Breast epithelium (tissue), 4 donors: ENCODE data around the gene WWP2. TPM values are rescaled to one million over a fixed set of nuclear protein-coding genes. Genes with fewer than 3 reads are reported as not detected.

ENCODE experiments used
- DNase-seq, 2 donors: peaks; one replicate each; pipeline ENCODE4 v3.0.0-alpha.2; 2019; ENCODE audit warnings: low spot score in 2 of 2
- H3K27ac ChIP-seq, 2 donors: fragments of 200-600 bp; sonication (generic) in 1 of 2; one replicate each; pipeline ENCODE4 v1.5.1; 2016 to 2019; ENCODE audit warnings: mild to moderate bottlenecking in 1 of 2
- H3K27me3 ChIP-seq, 2 donors: fragments of 200-600 bp; sonication (generic) in 1 of 2; one replicate each; pipeline versions ENCODE4 v1.5.1 to v1.6.0; 2017 to 2019; ENCODE audit warnings: control low read depth in 1 of 2, mild to moderate bottlenecking in 1 of 2
- H3K36me3 ChIP-seq: fragments of 200-600 bp; one replicate; pipeline ENCODE4 v1.5.1; 2019
- H3K4me1 ChIP-seq, 2 donors: fragments of 200-600 bp; sonication (generic); one replicate each; pipeline ENCODE4 v1.5.1; 2016 to 2019; ENCODE audit warnings: control low read depth in 1 of 2
- H3K4me3 ChIP-seq, 3 donors: fragments of 200-600 bp; sonication (generic); 1 replicate in 2 of 3; 2 replicates in 1 of 3; pipeline ENCODE4 v1.5.1; 2016 to 2019; ENCODE audit warnings: mild to moderate bottlenecking in 3 of 3, moderate library complexity in 2 of 3
- H3K9me3 ChIP-seq, 2 donors: fragments of 200-600 bp; sonication (generic) in 1 of 2; one replicate each; pipeline ENCODE4 v1.5.1; 2016 to 2019; ENCODE audit warnings: control low read depth in 1 of 2
- CTCF ChIP-seq, 3 donors: fragments of 450-650 bp; IDR thresholded peaks; one replicate each; pipeline ENCODE4 v1.5.1; 2016 to 2017; ENCODE audit warnings: antibody characterized with exemption in 3 of 3, mild to moderate bottlenecking in 3 of 3, moderate library complexity in 3 of 3
- POLR2A ChIP-seq: fragments of 450-650 bp; IDR thresholded peaks from one replicate; pipeline ENCODE4 v1.6.1; 2016; ENCODE audit warnings: antibody characterized with exemption, mild to moderate bottlenecking, moderate library complexity
- POLR2AphosphoS5 ChIP-seq, 3 donors: sonication (generic); formaldehyde crosslinking; IDR thresholded peaks; one replicate each; pipeline ENCODE4 v1.6.1; 2017; ENCODE audit warnings: antibody characterized with exemption in 3 of 3
- intact Hi-C: fragments of 100-400 bp; cut with DNase I; formaldehyde crosslinking; loops from one replicate; pipeline ENCODE4 v1.15.1; 2023; ENCODE audit warnings: low total_unique reads
- total RNA-seq, 3 donors: library from RNA; depleted of rRNA; stranded (reverse); fragments of >200 nt; gene quantifications; one replicate each; pipeline ENCODE4 v1.1.0, GENCODE V29; 2016

The WWP2 gene
- total RNA-seq: 10 to 100 TPM; 34.1 to 46.5 (median 34.7) TPM

- Histone ChIP-seq H3K4me1 (peaks cover 0 to 5% of the 10 kb centered on the region in 2 donors), H3K36me3 (no peaks in the 10 kb centered on the region), H3K27me3 (no peaks in the 10 kb centered on the region), H3K27ac (peak within 1 kb of the TSS; percentile 93 to 97), H3K9me3 (no peaks in the 10 kb centered on the region), H3K4me3 (peak within 1 kb of the TSS; percentile 89 to 95 (median 91))
- intact Hi-C loops: no loop called here
- TF ChIP-seq CTCF (IDR thresholded peaks at IDR 0.05): peak in 1 of 3 donors; percentile 23
- TF ChIP-seq POLR2A: peak; percentile 53
- peak; percentile 51 to 81 (median 60) for TF ChIP-seq POLR2AphosphoS5 (IDR thresholded peaks at IDR 0.05)
- peak; percentile 72 to 77 for DNase-seq
Measured at GRCh38 chr16:69761983-69762813, at the start of gene WWP2. WWP2 (plus strand) TSS chr16:69762332; CDS start chr16:69787011, 24,679 bp downstream.

GRCh38 chr16:69712914-69713581 is 49.1 kb upstream of the WWP2 start:
- intact Hi-C loops: no loop called here
- H3K27ac ChIP-seq: peak overlapping the region; percentile 82 to 84
- H3K36me3 ChIP-seq: no peaks in the 10 kb centered on the region

GRCh38 chr16:69717066-69717465 is 45.1 kb upstream of the WWP2 start:
- H3K27ac ChIP-seq: no peak overlapping the region
- no peaks in the 10 kb centered on the region for H3K36me3 ChIP-seq
- H3K27me3 ChIP-seq: no peaks in the 10 kb centered on the region
- DNase-seq: no peak
- intact Hi-C loops: no loop called here
- TF ChIP-seq POLR2AphosphoS5 (IDR thresholded peaks at IDR 0.05): no peak
- TF ChIP-seq CTCF (IDR thresholded peaks at IDR 0.05): no peak
- TF ChIP-seq POLR2A: no peak
- H3K4me3 ChIP-seq: no peak overlapping the region
- H3K9me3 ChIP-seq: no peaks in the 10 kb centered on the region
- H3K4me1 ChIP-seq: peaks cover 0 to 7% of the 10 kb centered on the region in 2 donors

More at GRCh38 chr16:69712914-69713581, 49.1 kb upstream of the WWP2 start:
- no peak overlapping the region for H3K4me3 ChIP-seq
- H3K27me3 ChIP-seq: no peaks in the 10 kb centered on the region
- peak in 1 of 2 donors; percentile 56 for DNase-seq
- H3K9me3 ChIP-seq: no peaks in the 10 kb centered on the region
- TF ChIP-seq POLR2AphosphoS5 (IDR thresholded peaks at IDR 0.05) (no peak), CTCF (IDR thresholded peaks at IDR 0.05) (peak in 2 of 3 donors; percentile 36 to 65)
- H3K4me1 ChIP-seq: peaks cover 0 to 17% of the 10 kb centered on the region in 2 donors

DNA sequence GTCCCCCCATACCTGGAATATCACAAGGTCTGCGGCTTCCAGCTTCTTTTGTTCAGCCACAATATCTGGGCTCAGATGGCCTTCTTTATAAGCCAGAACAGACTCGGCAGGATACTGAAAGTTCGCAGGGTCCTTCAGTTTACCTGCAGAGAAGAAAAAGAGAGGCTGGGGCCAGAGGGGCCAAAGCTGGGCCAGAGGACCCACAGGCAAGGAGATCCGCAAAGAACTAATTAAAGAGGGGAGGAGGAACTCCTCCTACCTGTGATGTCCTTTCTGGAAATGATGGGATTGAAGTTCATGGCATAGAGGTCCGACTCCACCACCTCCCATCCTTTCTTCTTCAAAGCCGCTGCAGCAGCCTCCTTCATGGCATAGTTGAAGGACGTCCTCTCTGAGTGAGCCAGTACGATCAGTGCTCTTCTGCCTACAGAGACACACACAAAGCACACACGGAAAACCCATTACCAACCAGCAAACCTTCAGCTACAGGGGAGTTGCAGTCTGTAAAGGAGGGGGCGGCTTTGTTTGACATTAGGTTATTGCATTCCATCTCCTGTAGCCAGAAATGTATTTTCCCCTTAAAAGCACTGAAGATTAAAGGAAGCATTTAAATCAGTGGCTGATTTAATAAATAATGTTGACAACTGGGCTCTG is 43.9 kb upstream of the WWP2 start:
- Histone ChIP-seq H3K4me1 (no peaks in the 10 kb centered on the region), H3K4me3 (no peak overlapping the region), H3K9me3 (no peaks in the 10 kb centered on the region), H3K27me3 (no peaks in the 10 kb centered on the region), H3K36me3 (no peaks in the 10 kb centered on the region), H3K27ac (no peak overlapping the region)
- DNase-seq: peak in 1 of 2 donors; percentile 10
- no peak for TF ChIP-seq CTCF (IDR thresholded peaks at IDR 0.05)
- TF ChIP-seq POLR2A: no peak
- TF ChIP-seq POLR2AphosphoS5 (IDR thresholded peaks at IDR 0.05): no peak
- intact Hi-C loops: no loop called here
